Left lung (tissue), 10 donors: ENCODE data around the gene ZNF827. TPM values are rescaled to one million over a fixed set of nuclear protein-coding genes. Genes with fewer than 3 reads are reported as not detected.

Experiments used
- ATAC-seq: fragments of 200-7000 bp; cut with Tn5 transposase; one replicate; pipeline ENCODE4 v1.9.1; 2020; ENCODE audit warnings: moderate library complexity
- DNase-seq, 4 donors: peaks; one replicate each; pipeline ENCODE4 v3.0.0-alpha.2; 2013 to 2020
- H3K27ac ChIP-seq, 2 donors: fragments of 200-600 bp; sonication (generic) in 1 of 2; one replicate each; pipeline versions ENCODE4 v1.5.0 to v1.8.0; 2020 to 2021
- H3K27me3 ChIP-seq, 2 donors: fragments of 200-600 bp; sonication (generic) in 1 of 2; one replicate each; pipeline versions ENCODE4 v1.5.0 to v1.8.0; 2020 to 2021
- H3K36me3 ChIP-seq, 2 donors: fragments of 200-600 bp; sonication (generic) in 1 of 2; one replicate each; pipeline versions ENCODE4 v1.5.0 to v1.8.0; 2020 to 2021
- H3K4me1 ChIP-seq, 2 donors: fragments of 200-600 bp; one replicate each; pipeline ENCODE4 v1.8.0; 2021
- H3K4me3 ChIP-seq, 2 donors: fragments of 200-600 bp; sonication (generic) in 1 of 2; one replicate each; pipeline versions ENCODE4 v1.5.0 to v1.8.0; 2020 to 2021; ENCODE audit warnings: mild to moderate bottlenecking in 1 of 2
- H3K9me3 ChIP-seq, 2 donors: fragments of 200-600 bp; sonication (generic) in 1 of 2; one replicate each; pipeline versions ENCODE4 v1.5.0 to v1.8.0; 2020 to 2021
- CTCF ChIP-seq, 2 donors: fragments of 200-600 bp; sonication (generic) in 1 of 2; IDR thresholded peaks; one replicate each; pipeline versions ENCODE4 v1.5.0 to v1.8.0; 2021; ENCODE audit warnings: antibody characterized with exemption in 2 of 2
- intact Hi-C, 2 donors: fragments of 100-400 bp; cut with DNase I; formaldehyde crosslinking; loops; one replicate each; pipeline versions ENCODE4 v1.11.2 to v1.14.2; 2022
- polyA plus RNA-seq, 6 donors: library from polyadenylated mRNA; unstranded; fragments of 120-200 nt; gene quantifications; one replicate each; pipeline ENCODE4 v1.2.1, GENCODE V29; 2013; ENCODE audit not compliant: insufficient read length in 6 of 6
- total RNA-seq, 2 donors: library from RNA; stranded (reverse); fragmentation: NEBNext Ultra II Directional; extraction: Animal tissue kit (Norgen Biotek cat#: 25700); gene quantifications; one replicate each; pipeline ENCODE4 v1.2.1, GENCODE V29; 2021
- donor health status: DM: no; HTN: yes; CAD: no.
- donor health status: DM: no; HTN: no; CAD: no.

ZNF827 gene
- total and polyA plus RNA-seq, 8 donors = 9.2 to 35.7 (median 32.7) TPM

GRCh38 chr4:145873901-145874300 lies 64.7 kb downstream of the ZNF827 start:
- TF ChIP-seq CTCF (IDR thresholded peaks at IDR 0.05) = no peak
- no peak for DNase-seq
- Histone ChIP-seq H3K4me1 (no peaks in the 10 kb centered on the region), H3K9me3 (no peaks in the 10 kb centered on the region), H3K27ac (no peak overlapping the region), H3K36me3 (no peaks in the 10 kb centered on the region), H3K27me3 (no peaks in the 10 kb centered on the region), H3K4me3 (no peak overlapping the region)
- ATAC-seq = no peak
- intact Hi-C loops = no loop called here

- H3K27ac ChIP-seq = no peak overlapping the region
- DNase-seq (no peak), ATAC-seq (no peak)
- H3K4me1 ChIP-seq = no peaks in the 10 kb centered on the region
- H3K4me3 ChIP-seq = no peak overlapping the region
- intact Hi-C loops = no loop called here
- no peaks in the 10 kb centered on the region for H3K9me3 ChIP-seq
- H3K27me3 ChIP-seq = no peaks in the 10 kb centered on the region
- no peaks in the 10 kb centered on the region for H3K36me3 ChIP-seq
- no peak for TF ChIP-seq CTCF (IDR thresholded peaks at IDR 0.05)
These were observed 67.4 kb downstream of the ZNF827 start for GRCh38 chr4:145871209-145871608.

- H3K9me3 ChIP-seq = no peaks in the 10 kb centered on the region
- H3K27me3 ChIP-seq = no peaks in the 10 kb centered on the region
- H3K27ac ChIP-seq = peak overlapping the region in 1 of 2 donors; percentile 34
- ATAC-seq = peak; percentile 89
- intact Hi-C loops = no loop called here
- DNase-seq = no peak
- H3K4me3 ChIP-seq = no peak overlapping the region
- no peaks in the 10 kb centered on the region for H3K4me1 ChIP-seq
- no peak for TF ChIP-seq CTCF (IDR thresholded peaks at IDR 0.05)
- no peaks in the 10 kb centered on the region for H3K36me3 ChIP-seq
These were observed 68.2 kb downstream of the ZNF827 start for GRCh38 chr4:145870155-145871020.

GRCh38 chr4:145868637-145869409 lies 69.8 kb downstream of the ZNF827 start:
- Histone ChIP-seq H3K36me3 (no peaks in the 10 kb centered on the region), H3K27ac (no peak overlapping the region), H3K9me3 (no peaks in the 10 kb centered on the region), H3K27me3 (no peaks in the 10 kb centered on the region), H3K4me3 (no peak overlapping the region), H3K4me1 (no peaks in the 10 kb centered on the region)
- no peak for TF ChIP-seq CTCF (IDR thresholded peaks at IDR 0.05)
- no peak for ATAC-seq
- no peak for DNase-seq
- intact Hi-C loops = no loop called here

- Histone ChIP-seq H3K4me1 (no peaks in the 10 kb centered on the region), H3K4me3 (no peak overlapping the region), H3K9me3 (no peaks in the 10 kb centered on the region), H3K27me3 (no peaks in the 10 kb centered on the region), H3K36me3 (no peaks in the 10 kb centered on the region), H3K27ac (no peak overlapping the region)
- no peak for TF ChIP-seq CTCF (IDR thresholded peaks at IDR 0.05)
- ATAC-seq = no peak
- no peak for DNase-seq
- intact Hi-C loops = no loop called here
These were observed 71.2 kb downstream of the ZNF827 start for GRCh38 chr4:145867406-145867805.
